HUES48 (cell line): Measurements from ENCODE around the gene NRTN.

Experiments used
- H3K27ac ChIP-seq: one replicate; pipeline ENCODE4 v1.7.0; 2013; ENCODE audit warnings: low read depth, low read length, inconsistent platforms
- H3K27me3 ChIP-seq: 2 replicates; pipeline ENCODE4 v1.6.1; 2013; ENCODE audit warnings: mild to moderate bottlenecking, low read length; ENCODE audit not compliant: control insufficient read depth, insufficient read depth
- H3K36me3 ChIP-seq: 2 replicates; pipeline ENCODE4 v1.6.1; 2013; ENCODE audit warnings: low read length; ENCODE audit not compliant: control insufficient read depth, insufficient read depth
- H3K4me1 ChIP-seq: 2 replicates; pipeline ENCODE4 v1.6.1; 2013; ENCODE audit warnings: mild to moderate bottlenecking, low read length; ENCODE audit not compliant: control insufficient read depth, insufficient read depth
- H3K4me3 ChIP-seq: 2 replicates; pipeline ENCODE4 v1.5.1; 2013; ENCODE audit warnings: mild to moderate bottlenecking, low read depth, low read length
- H3K9ac ChIP-seq: 2 replicates; pipeline ENCODE4 v1.6.1; 2013; ENCODE audit warnings: mild to moderate bottlenecking, low read depth, low read length, moderate library complexity
- H3K9me3 ChIP-seq: 2 replicates; pipeline ENCODE4 v1.6.1; 2013; ENCODE audit warnings: low read length; ENCODE audit not compliant: control insufficient read depth, insufficient read depth

NRTN gene

GRCh38 chr19:5805462-5806132 is 730 bp downstream of the NRTN start:
- no peak overlapping the region for H3K27ac ChIP-seq
- peaks cover 10% of the 10 kb centered on the region for H3K27me3 ChIP-seq
- peak overlapping the region; percentile 60 for H3K4me3 ChIP-seq
- no peaks in the 10 kb centered on the region for H3K9me3 ChIP-seq
- no peak overlapping the region for H3K9ac ChIP-seq
- H3K36me3 ChIP-seq = no peaks in the 10 kb centered on the region
- peaks cover 3% of the 10 kb centered on the region; the same call in 1 of the 2 replicates for H3K4me1 ChIP-seq

GRCh38 chr19:5806133-5806489 is 1.2 kb downstream of the NRTN start:
- Histone ChIP-seq H3K4me3 (peak overlapping the region; percentile 60; the same call in 1 of the 2 replicates), H3K9me3 (no peaks in the 10 kb centered on the region), H3K36me3 (no peaks in the 10 kb centered on the region), H3K9ac (no peak overlapping the region), H3K4me1 (peaks cover 3% of the 10 kb centered on the region; the same call in 1 of the 2 replicates), H3K27ac (no peak overlapping the region), H3K27me3 (peaks cover 10% of the 10 kb centered on the region)

- peaks cover 2% of the 10 kb centered on the region; the same call in 1 of the 2 replicates for H3K4me1 ChIP-seq
- H3K4me3 ChIP-seq = no peak overlapping the region
- H3K36me3 ChIP-seq = no peaks in the 10 kb centered on the region
- H3K9me3 ChIP-seq = no peaks in the 10 kb centered on the region
- H3K27me3 ChIP-seq = peaks cover 10% of the 10 kb centered on the region
- no peak overlapping the region for H3K27ac ChIP-seq
- H3K9ac ChIP-seq = no peak overlapping the region
These were observed 2.0 kb downstream of the NRTN start for GRCh38 chr19:5806905-5807304.

- no peaks in the 10 kb centered on the region for H3K4me1 ChIP-seq
- H3K27ac ChIP-seq = no peak overlapping the region
- no peak overlapping the region for H3K4me3 ChIP-seq
- no peak overlapping the region for H3K9ac ChIP-seq
- no peaks in the 10 kb centered on the region for H3K9me3 ChIP-seq
- H3K36me3 ChIP-seq = no peaks in the 10 kb centered on the region
- peaks cover 8% of the 10 kb centered on the region for H3K27me3 ChIP-seq
These were observed 3.4 kb downstream of the NRTN start for GRCh38 chr19:5808120-5808816.

GRCh38 chr19:5809053-5809452 is 4.2 kb downstream of the NRTN start:
- Histone ChIP-seq H3K9me3 (no peaks in the 10 kb centered on the region), H3K9ac (no peak overlapping the region), H3K4me1 (no peaks in the 10 kb centered on the region), H3K36me3 (no peaks in the 10 kb centered on the region), H3K4me3 (no peak overlapping the region), H3K27ac (no peak overlapping the region), H3K27me3 (peaks cover 4% of the 10 kb centered on the region; the same call in 1 of the 2 replicates)

GRCh38 chr19:5809469-5809868 is 4.6 kb downstream of the NRTN start:
- Histone ChIP-seq H3K9me3 (no peaks in the 10 kb centered on the region), H3K36me3 (no peaks in the 10 kb centered on the region), H3K27ac (no peak overlapping the region), H3K27me3 (peaks cover 1% of the 10 kb centered on the region; the same call in 1 of the 2 replicates), H3K9ac (no peak overlapping the region), H3K4me3 (no peak overlapping the region), H3K4me1 (no peaks in the 10 kb centered on the region)

GRCh38 chr19:5811117-5811516 is 6.2 kb downstream of the NRTN start:
- Histone ChIP-seq H3K4me1 (no peaks in the 10 kb centered on the region), H3K9me3 (no peaks in the 10 kb centered on the region), H3K4me3 (no peak overlapping the region), H3K9ac (no peak overlapping the region), H3K36me3 (no peaks in the 10 kb centered on the region), H3K27me3 (no peaks in the 10 kb centered on the region), H3K27ac (no peak overlapping the region)

- H3K9ac ChIP-seq = no peak overlapping the region
- H3K4me3 ChIP-seq = no peak overlapping the region
- no peak overlapping the region for H3K27ac ChIP-seq
These were observed 9.4 kb downstream of the NRTN start for GRCh38 chr19:5814123-5814851.

GRCh38 chr19:5814852-5815246 is 10.0 kb downstream of the NRTN start:
- no peaks in the 10 kb centered on the region for H3K27me3 ChIP-seq
- H3K27ac ChIP-seq = no peak overlapping the region
- no peaks in the 10 kb centered on the region for H3K9me3 ChIP-seq
- H3K36me3 ChIP-seq = no peaks in the 10 kb centered on the region
- no peak overlapping the region for H3K4me3 ChIP-seq
- no peaks in the 10 kb centered on the region for H3K4me1 ChIP-seq
- no peak overlapping the region for H3K9ac ChIP-seq

More at GRCh38 chr19:5814123-5814851, 9.4 kb downstream of the NRTN start:
- Histone ChIP-seq H3K9me3 (no peaks in the 10 kb centered on the region), H3K27me3 (no peaks in the 10 kb centered on the region), H3K36me3 (no peaks in the 10 kb centered on the region), H3K4me1 (no peaks in the 10 kb centered on the region)

GRCh38 chr19:5817218-5817617 is 12.4 kb downstream of the NRTN start:
- Histone ChIP-seq H3K4me1 (no peaks in the 10 kb centered on the region), H3K9me3 (no peaks in the 10 kb centered on the region), H3K4me3 (no peak overlapping the region), H3K36me3 (no peaks in the 10 kb centered on the region), H3K27me3 (no peaks in the 10 kb centered on the region), H3K9ac (no peak overlapping the region), H3K27ac (no peak overlapping the region)

- Histone ChIP-seq H3K9ac (no peak overlapping the region), H3K27ac (no peak overlapping the region)
These were observed 13.7 kb downstream of the NRTN start for GRCh38 chr19:5818594-5818993.

More at GRCh38 chr19:5818594-5818993, 13.7 kb downstream of the NRTN start:
- Histone ChIP-seq H3K4me3 (no peak overlapping the region), H3K9me3 (no peaks in the 10 kb centered on the region), H3K4me1 (no peaks in the 10 kb centered on the region), H3K36me3 (no peaks in the 10 kb centered on the region), H3K27me3 (no peaks in the 10 kb centered on the region)
